MM.1S (cell line): ENCODE results near the gene JAG1.

Experiments used
- CTCF ChIP-seq: fragments of 300-600 bp; sonication (generic); IDR thresholded peaks from 2 replicates; pipeline ENCODE4 v1.5.1; 2016; ENCODE audit warnings: antibody characterized with exemption, low read length, mixed read lengths
- EZH2 ChIP-seq: fragments of 300-600 bp; sonication (generic); optimal IDR thresholded peaks from 2 replicates; pipeline ENCODE3; 2017; ENCODE audit warnings: low read depth, mild to moderate bottlenecking, antibody characterized with exemption, low read length, mixed read lengths

GRCh38 chr20:10670501-10671220 is 3.1 kb downstream of the JAG1 start:
- TF ChIP-seq CTCF (no peak), EZH2 (no peak)
